ENCODE data around the gene NPTN.
"Not testable (repeated sequence)": the region's sequence is repeated elsewhere in the genome, so short reads cannot be mapped to it uniquely, and the experiment has no call there.

The NPTN gene

GRCh38 chr15:73633111-73633990 is at the start of gene NPTN:
Gene NPTN, minus strand, starts transcription at chr15:73633389. Its CDS starts 174 bp downstream, at chr15:73633215.
- peak; percentile 89 for DNase-seq

- DNase-seq, result no peak
Observed at GRCh38 chr15:73682600-73683090, 49.5 kb upstream of the NPTN start.

GRCh38 chr15:73681856-73682599 is 48.8 kb upstream of the NPTN start:
- no peak for DNase-seq

GRCh38 chr15:73681063-73681462 is 47.9 kb upstream of the NPTN start:
- no peak for DNase-seq

GRCh38 chr15:73680549-73680948 is 47.4 kb upstream of the NPTN start:
- DNase-seq, result no peak

- DNase-seq, result no peak
Observed at GRCh38 chr15:73679964-73680363, 46.8 kb upstream of the NPTN start.

- DNase-seq, result no peak
Observed at GRCh38 chr15:73679180-73679579, 46.0 kb upstream of the NPTN start.

- DNase-seq, result no peak
Observed at GRCh38 chr15:73678498-73678897, 45.3 kb upstream of the NPTN start.

- DNase-seq, result no peak
Observed at GRCh38 chr15:73677733-73678132, 44.5 kb upstream of the NPTN start.

- no peak for DNase-seq
Observed at GRCh38 chr15:73677146-73677607, 44.0 kb upstream of the NPTN start.

GRCh38 chr15:73674587-73674986 is 41.4 kb upstream of the NPTN start:
- no peak for DNase-seq

- no peak for DNase-seq
Observed at GRCh38 chr15:73660455-73660854, 27.3 kb upstream of the NPTN start.

GRCh38 chr15:73658645-73659044 is 25.5 kb upstream of the NPTN start:
- DNase-seq, result no peak

- no peak for DNase-seq
Observed at GRCh38 chr15:73655724-73656123, 22.5 kb upstream of the NPTN start.

GRCh38 chr15:73654659-73655058 is 21.5 kb upstream of the NPTN start:
- no peak for DNase-seq

- DNase-seq, result no peak
Observed at GRCh38 chr15:73650416-73651126, 17.4 kb upstream of the NPTN start.

- no peak for DNase-seq
Observed at GRCh38 chr15:73648014-73648295, 14.8 kb upstream of the NPTN start.

- DNase-seq, result no peak
Observed at GRCh38 chr15:73647259-73648013, 14.2 kb upstream of the NPTN start.

- not testable (repeated sequence) for DNase-seq
Observed at GRCh38 chr15:73639464-73639863, 6.3 kb upstream of the NPTN start.

GRCh38 chr15:73637527-73637926 is 4.3 kb upstream of the NPTN start:
- DNase-seq, result no peak

GRCh38 chr15:73633991-73634495 is 854 bp upstream of the NPTN start:
- DNase-seq, result no peak

GRCh38 chr15:73632670-73633058 is 525 bp downstream of the NPTN start:
- DNase-seq, result no peak

Measured in KG1 (cell line).